ENCODE data around the gene C2CD4D.

The C2CD4D gene

DNA sequence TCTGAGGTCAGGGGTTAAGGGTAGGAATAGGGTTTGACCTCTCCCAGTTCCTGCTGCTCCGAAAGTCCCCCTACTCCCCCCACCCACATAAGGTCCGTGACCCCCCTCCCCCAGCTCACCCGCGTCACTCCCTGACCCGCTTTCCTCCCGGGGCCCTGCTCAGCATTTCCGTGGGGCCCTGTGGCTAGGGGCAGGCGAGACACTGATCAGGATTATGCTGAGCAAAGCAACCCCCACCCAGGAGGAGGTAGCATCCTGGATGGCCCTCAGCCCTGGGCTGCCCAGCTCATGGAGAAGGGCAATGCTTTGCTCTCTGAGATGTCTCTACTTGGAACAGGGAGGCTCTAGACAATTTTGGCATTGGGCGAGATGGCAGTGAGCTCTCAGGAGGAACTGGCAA, 11.8 kb downstream of the C2CD4D start:
- DNase-seq (ENCODE audit: low read depth, low spot score) = no peak
- Histone ChIP-seq H3K9ac (ENCODE audit: insufficient read length, low read depth) (peak overlapping the region; percentile 51), H3K9me3 (ENCODE audit: insufficient read depth, low read length) (no peaks in the 10 kb centered on the region), H3K36me3 (ENCODE audit: insufficient read depth, insufficient read length, low read length) (no peaks in the 10 kb centered on the region), H3K4me3 (ENCODE audit: insufficient read length, low read depth) (no peak overlapping the region), H3K4me1 (ENCODE audit: insufficient read depth, insufficient read length) (peaks cover 52% of the 10 kb centered on the region), H3K27me3 (ENCODE audit: insufficient read depth, insufficient read length) (no peaks in the 10 kb centered on the region)
- TF ChIP-seq YY1 (IDR thresholded peaks at IDR 0.05; ENCODE audit: insufficient read depth, insufficient read length) (no peak), ZNF274 (IDR thresholded peaks at IDR 0.05; ENCODE audit: low read depth, low read length) (no peak), SUZ12 (IDR thresholded peaks at IDR 0.05; ENCODE audit: extremely low read depth, insufficient read depth, insufficient read length) (no peak)

DNA sequence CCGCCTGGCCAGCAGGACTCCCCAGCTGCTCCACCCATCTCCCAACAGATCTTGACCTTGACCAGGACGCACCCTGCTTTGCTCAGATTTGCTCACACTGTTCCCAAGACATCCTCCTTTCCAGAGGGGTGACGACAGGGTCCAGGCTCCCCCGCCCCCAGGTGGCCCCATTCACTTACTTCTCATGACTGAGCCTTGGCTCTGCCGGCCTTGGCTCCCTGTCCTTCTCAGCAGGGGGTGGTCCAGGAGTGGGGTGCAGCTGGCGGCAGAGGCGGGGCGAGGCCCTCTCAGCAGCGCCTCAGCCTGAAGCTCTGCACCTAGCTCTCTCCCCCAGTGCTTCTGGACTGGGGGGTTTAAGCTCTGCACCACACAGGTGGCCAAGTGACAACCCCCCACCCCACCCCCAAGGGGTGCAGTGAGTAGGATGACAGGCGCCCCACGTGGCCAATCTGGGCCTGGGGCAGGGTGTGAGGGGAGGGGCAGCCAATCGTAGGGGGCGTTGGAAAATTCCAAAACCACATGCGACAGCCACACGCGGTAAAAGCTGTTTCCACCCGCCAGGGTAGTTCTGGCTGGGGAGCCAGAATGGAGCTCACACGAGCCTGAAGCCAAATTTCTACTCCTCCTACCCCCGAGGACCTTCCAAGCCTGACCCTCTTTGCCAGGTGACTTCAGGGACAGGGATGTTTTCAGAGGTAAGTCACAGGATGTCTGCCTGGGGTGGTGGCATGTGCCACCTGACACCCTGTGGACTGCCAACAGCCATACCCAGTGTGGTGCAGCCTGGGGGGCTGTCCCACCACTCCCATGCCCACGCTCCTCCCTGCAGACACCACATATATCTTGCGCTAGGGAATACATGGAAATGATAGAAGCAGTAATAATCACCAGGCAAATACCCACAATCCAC, 13.6 kb downstream of the C2CD4D start:
- no peaks in the 10 kb centered on the region for H3K27me3 ChIP-seq (ENCODE audit: insufficient read depth, insufficient read length)
- no peak overlapping the region for H3K4me3 ChIP-seq (ENCODE audit: insufficient read length, low read depth)
- DNase-seq (ENCODE audit: low read depth, low spot score) = no peak
- no peaks in the 10 kb centered on the region for H3K36me3 ChIP-seq (ENCODE audit: insufficient read depth, insufficient read length, low read length)
- H3K4me1 ChIP-seq (ENCODE audit: insufficient read depth, insufficient read length) = peaks cover 49% of the 10 kb centered on the region
- H3K9me3 ChIP-seq (ENCODE audit: insufficient read depth, low read length) = no peaks in the 10 kb centered on the region
- no peak for TF ChIP-seq YY1 (IDR thresholded peaks at IDR 0.05; ENCODE audit: insufficient read depth, insufficient read length)
- no peak for TF ChIP-seq ZNF274 (IDR thresholded peaks at IDR 0.05; ENCODE audit: low read depth, low read length)
- no peak for TF ChIP-seq SUZ12 (IDR thresholded peaks at IDR 0.05; ENCODE audit: extremely low read depth, insufficient read depth, insufficient read length)
- H3K9ac ChIP-seq (ENCODE audit: insufficient read length, low read depth) = peak overlapping the region; percentile 58

DNA sequence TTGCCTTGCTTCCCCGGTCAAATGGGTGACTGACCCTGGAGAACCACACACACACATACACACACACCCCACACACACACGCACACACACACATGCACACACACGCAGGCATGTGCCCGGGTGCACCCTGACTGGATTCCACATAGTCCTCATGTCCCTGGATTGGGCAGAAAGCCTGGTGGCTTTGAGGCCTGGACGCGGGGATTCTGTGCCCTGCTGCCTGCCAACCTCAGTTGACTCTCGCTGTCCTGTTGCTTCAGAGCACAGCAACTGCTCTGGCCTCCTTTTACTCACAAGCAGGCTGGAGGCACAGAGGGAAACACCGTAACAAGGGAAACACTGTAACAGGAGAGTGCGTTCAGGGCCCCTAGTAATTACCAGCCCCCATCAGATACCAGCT, 14.4 kb downstream of the C2CD4D start:
- no peak for TF ChIP-seq YY1 (IDR thresholded peaks at IDR 0.05; ENCODE audit: insufficient read depth, insufficient read length)
- no peak for TF ChIP-seq ZNF274 (IDR thresholded peaks at IDR 0.05; ENCODE audit: low read depth, low read length)
- no peak for DNase-seq (ENCODE audit: low read depth, low spot score)
- Histone ChIP-seq H3K9ac (ENCODE audit: insufficient read length, low read depth) (no peak overlapping the region), H3K27me3 (ENCODE audit: insufficient read depth, insufficient read length) (no peaks in the 10 kb centered on the region), H3K36me3 (ENCODE audit: insufficient read depth, insufficient read length, low read length) (no peaks in the 10 kb centered on the region), H3K9me3 (ENCODE audit: insufficient read depth, low read length) (no peaks in the 10 kb centered on the region), H3K4me3 (ENCODE audit: insufficient read length, low read depth) (no peak overlapping the region), H3K4me1 (ENCODE audit: insufficient read depth, insufficient read length) (peaks cover 45% of the 10 kb centered on the region)

DNA sequence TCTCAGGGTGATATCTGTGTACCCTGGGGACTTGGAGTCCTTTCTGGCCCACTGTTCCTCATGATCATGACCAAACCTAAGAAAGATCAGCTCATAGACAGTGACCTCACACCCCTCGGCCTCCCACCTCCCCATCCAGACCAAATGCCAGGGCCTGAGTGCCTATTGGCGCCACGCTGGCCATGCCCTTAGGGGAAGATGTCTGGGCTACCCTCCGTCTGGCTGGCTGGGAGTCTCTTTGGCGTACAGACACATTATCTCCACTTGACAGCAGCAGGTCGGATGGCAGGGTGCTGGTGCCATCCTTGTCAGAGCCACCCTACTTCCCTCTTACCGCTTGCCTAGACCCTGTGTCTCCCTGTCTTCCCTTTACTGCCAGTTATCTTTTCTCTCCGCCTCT, 16.4 kb downstream of the C2CD4D start:
- TF ChIP-seq SUZ12 (IDR thresholded peaks at IDR 0.05; ENCODE audit: extremely low read depth, insufficient read depth, insufficient read length) = no peak
- TF ChIP-seq YY1 (IDR thresholded peaks at IDR 0.05; ENCODE audit: insufficient read depth, insufficient read length) = no peak
- no peak for TF ChIP-seq ZNF274 (IDR thresholded peaks at IDR 0.05; ENCODE audit: low read depth, low read length)
- no peak overlapping the region for H3K4me3 ChIP-seq (ENCODE audit: insufficient read length, low read depth)
- no peaks in the 10 kb centered on the region for H3K9me3 ChIP-seq (ENCODE audit: insufficient read depth, low read length)
- no peak overlapping the region for H3K9ac ChIP-seq (ENCODE audit: insufficient read length, low read depth)
- H3K36me3 ChIP-seq (ENCODE audit: insufficient read depth, insufficient read length, low read length) = no peaks in the 10 kb centered on the region
- DNase-seq (ENCODE audit: low read depth, low spot score) = no peak
- H3K27me3 ChIP-seq (ENCODE audit: insufficient read depth, insufficient read length) = peaks cover under 1% of the 10 kb centered on the region
- H3K4me1 ChIP-seq (ENCODE audit: insufficient read depth, insufficient read length) = peaks cover 30% of the 10 kb centered on the region

DNA sequence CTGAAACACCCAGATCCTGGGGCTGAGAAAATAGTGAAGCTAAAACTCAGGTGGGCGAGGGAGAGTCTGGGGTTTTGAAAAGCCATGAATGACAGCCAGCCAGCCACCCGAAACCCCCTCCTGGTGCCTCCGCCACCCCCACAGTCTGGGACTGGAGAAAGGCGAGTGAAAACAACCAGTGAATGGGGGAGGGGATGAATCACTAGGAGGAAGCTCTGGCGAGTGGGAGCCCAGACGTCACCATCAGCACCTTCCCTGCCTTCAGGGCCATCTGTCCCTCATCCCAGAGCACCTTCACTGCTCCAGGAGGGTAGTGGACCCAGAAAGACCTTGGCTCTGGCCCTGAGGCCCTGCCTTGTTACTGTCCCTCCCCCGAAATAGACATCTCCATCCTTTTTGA, 17.2 kb downstream of the C2CD4D start:
- Histone ChIP-seq H3K4me1 (ENCODE audit: insufficient read depth, insufficient read length) (peaks cover 25% of the 10 kb centered on the region), H3K27me3 (ENCODE audit: insufficient read depth, insufficient read length) (peaks cover 3% of the 10 kb centered on the region)
- DNase-seq (ENCODE audit: low read depth, low spot score) = no peak

DNA sequence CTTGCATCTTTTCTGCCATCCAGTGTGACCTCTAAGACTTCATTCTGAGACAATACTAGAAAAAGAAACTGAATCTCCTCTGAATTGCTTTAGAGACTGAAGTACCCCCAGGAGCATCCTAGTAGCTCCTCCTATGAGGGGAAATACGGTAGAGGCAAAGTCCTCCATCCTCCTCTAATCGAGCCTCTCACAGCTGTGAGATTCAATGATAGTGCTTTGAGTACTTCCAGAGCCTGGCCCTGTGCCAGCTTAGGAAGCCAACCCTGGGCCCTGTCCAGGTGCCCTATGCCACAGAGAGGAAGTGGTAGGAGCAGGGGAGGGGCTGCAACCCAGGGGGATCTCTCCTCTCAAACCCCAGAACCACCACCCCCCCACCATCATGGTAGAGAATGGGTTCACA, 18.7 kb downstream of the C2CD4D start:
- H3K36me3 ChIP-seq (ENCODE audit: insufficient read depth, insufficient read length, low read length) = no peaks in the 10 kb centered on the region
- no peak overlapping the region for H3K4me3 ChIP-seq (ENCODE audit: insufficient read length, low read depth)
- H3K4me1 ChIP-seq (ENCODE audit: insufficient read depth, insufficient read length) = peaks cover 20% of the 10 kb centered on the region
- peaks cover 3% of the 10 kb centered on the region for H3K27me3 ChIP-seq (ENCODE audit: insufficient read depth, insufficient read length)
- no peak for TF ChIP-seq SUZ12 (IDR thresholded peaks at IDR 0.05; ENCODE audit: extremely low read depth, insufficient read depth, insufficient read length)
- TF ChIP-seq YY1 (IDR thresholded peaks at IDR 0.05; ENCODE audit: insufficient read depth, insufficient read length) = no peak
- no peak for TF ChIP-seq ZNF274 (IDR thresholded peaks at IDR 0.05; ENCODE audit: low read depth, low read length)
- DNase-seq (ENCODE audit: low read depth, low spot score) = no peak
- no peaks in the 10 kb centered on the region for H3K9me3 ChIP-seq (ENCODE audit: insufficient read depth, low read length)
- H3K9ac ChIP-seq (ENCODE audit: insufficient read length, low read depth) = no peak overlapping the region

More for the DNA sequence above, 17.2 kb downstream of the C2CD4D start:
- Histone ChIP-seq H3K9me3 (ENCODE audit: insufficient read depth, low read length) (no peaks in the 10 kb centered on the region), H3K4me3 (ENCODE audit: insufficient read length, low read depth) (no peak overlapping the region), H3K9ac (ENCODE audit: insufficient read length, low read depth) (peak overlapping the region; percentile 23), H3K36me3 (ENCODE audit: insufficient read depth, insufficient read length, low read length) (no peaks in the 10 kb centered on the region)
- TF ChIP-seq YY1 (IDR thresholded peaks at IDR 0.05; ENCODE audit: insufficient read depth, insufficient read length) (no peak), ZNF274 (IDR thresholded peaks at IDR 0.05; ENCODE audit: low read depth, low read length) (no peak), SUZ12 (IDR thresholded peaks at IDR 0.05; ENCODE audit: extremely low read depth, insufficient read depth, insufficient read length) (no peak)

DNA sequence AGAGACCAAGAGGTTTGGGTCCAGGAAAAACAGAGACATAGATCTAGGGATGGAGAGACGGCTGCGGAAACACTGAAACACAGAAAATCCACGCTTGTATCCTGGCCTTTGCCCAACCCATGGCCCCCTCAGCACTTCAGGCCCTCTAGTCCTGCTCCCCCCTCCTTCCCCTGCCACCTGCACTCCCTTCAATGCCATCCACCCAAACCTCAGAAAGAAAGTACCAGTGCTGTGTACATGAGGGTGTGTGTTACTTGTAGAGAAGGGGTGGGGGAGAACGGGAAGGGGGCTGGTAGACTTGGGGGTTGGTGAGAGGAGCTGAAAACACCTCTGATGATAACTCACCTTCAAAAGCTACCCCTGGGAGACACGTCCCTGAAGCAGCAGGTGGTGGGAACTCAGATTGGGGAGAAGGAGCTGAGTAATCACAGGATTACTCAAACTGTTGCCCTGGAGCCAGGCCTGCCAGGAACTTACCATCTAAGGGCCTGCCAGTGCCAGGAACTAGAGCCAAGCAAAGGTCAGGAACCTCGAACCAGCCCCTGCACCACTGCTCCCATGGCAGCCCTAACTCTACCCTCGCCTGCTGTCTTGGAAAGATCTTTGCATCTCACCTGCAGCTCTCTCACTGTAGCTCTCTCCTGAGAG, 19.5 kb downstream of the C2CD4D start:
- no peak for DNase-seq (ENCODE audit: low read depth, low spot score)
- H3K4me3 ChIP-seq (ENCODE audit: insufficient read length, low read depth) = no peak overlapping the region
- H3K27me3 ChIP-seq (ENCODE audit: insufficient read depth, insufficient read length) = peaks cover 3% of the 10 kb centered on the region
- TF ChIP-seq YY1 (IDR thresholded peaks at IDR 0.05; ENCODE audit: insufficient read depth, insufficient read length) = no peak
- TF ChIP-seq SUZ12 (IDR thresholded peaks at IDR 0.05; ENCODE audit: extremely low read depth, insufficient read depth, insufficient read length) = no peak
- TF ChIP-seq ZNF274 (IDR thresholded peaks at IDR 0.05; ENCODE audit: low read depth, low read length) = no peak
- peaks cover 15% of the 10 kb centered on the region for H3K4me1 ChIP-seq (ENCODE audit: insufficient read depth, insufficient read length)
- H3K9ac ChIP-seq (ENCODE audit: insufficient read length, low read depth) = no peak overlapping the region
- H3K9me3 ChIP-seq (ENCODE audit: insufficient read depth, low read length) = no peaks in the 10 kb centered on the region
- H3K36me3 ChIP-seq (ENCODE audit: insufficient read depth, insufficient read length, low read length) = no peaks in the 10 kb centered on the region
